Rectal smooth muscle tissue (tissue), 1 donor: ENCODE data around the gene SYT7.
"Not testable (repeated sequence)": the region's sequence is repeated elsewhere in the genome, so short reads cannot be mapped to it uniquely, and the experiment has no call there.

Source experiments
- H3K27ac ChIP-seq: one replicate; pipeline ENCODE4 v1.7.0; 2013; ENCODE audit warnings: low read depth, low read length, inconsistent platforms
- H3K27me3 ChIP-seq: one replicate; pipeline ENCODE4 v1.7.0; 2013; ENCODE audit warnings: low read length; ENCODE audit not compliant: control insufficient read depth, insufficient read depth
- H3K36me3 ChIP-seq: one replicate; pipeline ENCODE4 v1.7.0; 2013; ENCODE audit warnings: low read length; ENCODE audit not compliant: control insufficient read depth, insufficient read depth
- H3K4me1 ChIP-seq: one replicate; pipeline ENCODE4 v1.7.0; 2013; ENCODE audit warnings: low read length; ENCODE audit not compliant: control insufficient read depth, insufficient read depth
- H3K4me3 ChIP-seq: one replicate; pipeline ENCODE4 v1.7.0; 2013; ENCODE audit warnings: low read length
- H3K9ac ChIP-seq: one replicate; pipeline ENCODE4 v1.7.0; 2013; ENCODE audit warnings: low read length

SYT7 gene

DNA sequence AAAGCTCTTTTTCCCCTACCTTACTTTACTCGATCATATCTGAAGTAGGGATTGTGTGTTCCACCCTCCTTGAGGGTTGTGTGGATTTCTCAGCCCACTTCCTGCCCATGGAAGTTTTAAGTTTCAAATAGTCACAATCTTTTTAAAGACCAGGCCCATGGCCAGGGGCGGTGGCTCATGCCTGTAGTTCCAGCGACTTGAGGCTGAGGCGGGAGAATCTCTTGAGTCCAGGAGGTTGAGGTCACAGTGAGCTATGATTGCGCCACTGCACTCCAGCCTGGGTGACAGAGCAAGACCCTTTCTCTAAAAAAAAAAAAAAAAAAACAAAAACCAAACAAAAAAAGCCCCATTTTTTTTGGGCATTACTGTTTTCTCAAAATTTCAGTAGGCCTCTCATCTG lies 108.6 kb downstream of the SYT7 start:
- no peaks in the 10 kb centered on the region for H3K36me3 ChIP-seq
- H3K27me3 ChIP-seq, result no peaks in the 10 kb centered on the region
- H3K27ac ChIP-seq, result peak overlapping the region; percentile 78
- H3K4me3 ChIP-seq, result no peak overlapping the region
- H3K9ac ChIP-seq, result no peak overlapping the region
- peaks cover 9% of the 10 kb centered on the region for H3K4me1 ChIP-seq

DNA sequence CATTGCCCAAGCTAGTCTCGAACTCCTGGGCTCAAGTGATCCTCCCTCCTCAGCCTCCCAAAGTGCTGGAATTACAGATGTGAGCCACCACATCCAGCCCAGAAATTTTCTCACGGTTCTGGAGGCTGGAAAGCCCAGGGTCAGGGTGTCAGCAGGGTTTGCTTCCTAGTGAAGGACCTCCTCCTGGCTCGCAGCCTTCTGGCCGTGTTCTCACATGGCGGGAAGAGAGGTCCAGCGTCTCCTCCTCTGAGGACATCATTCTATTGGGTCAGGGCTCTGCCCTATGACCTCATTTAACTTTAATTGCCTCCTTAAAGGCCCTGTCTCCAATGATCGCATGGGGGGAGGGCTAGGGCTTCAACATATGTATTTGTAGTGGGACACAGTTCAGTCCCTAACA lies 112.9 kb downstream of the SYT7 start:
- H3K36me3 ChIP-seq, result no peaks in the 10 kb centered on the region
- no peaks in the 10 kb centered on the region for H3K27me3 ChIP-seq
- H3K9ac ChIP-seq, result no peak overlapping the region
- H3K4me1 ChIP-seq, result peaks cover 9% of the 10 kb centered on the region
- H3K27ac ChIP-seq, result no peak overlapping the region
- H3K4me3 ChIP-seq, result no peak overlapping the region

DNA sequence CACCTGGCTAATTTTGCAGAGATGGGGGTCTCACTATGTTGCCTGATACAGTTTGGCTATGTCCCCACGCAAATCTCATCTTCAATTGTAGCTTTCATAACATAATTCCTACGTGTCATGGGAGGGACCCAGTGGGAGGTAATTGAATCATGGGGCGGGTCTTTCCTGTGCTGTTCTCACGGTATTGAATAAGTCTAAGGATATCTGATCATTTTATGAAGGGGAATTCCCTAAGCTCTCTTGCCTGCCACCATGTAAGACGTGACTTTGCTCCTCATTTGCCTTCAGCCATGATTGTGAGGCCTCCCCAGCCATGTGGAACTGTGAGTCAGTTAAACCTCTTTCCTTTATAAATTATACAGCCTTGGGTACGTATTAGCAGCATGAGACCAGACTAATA lies 113.3 kb downstream of the SYT7 start:
- H3K4me1 ChIP-seq, H3K27me3 ChIP-seq, H3K9ac ChIP-seq, H3K36me3 ChIP-seq, H3K4me3 ChIP-seq, H3K27ac ChIP-seq: not testable (repeated sequence)
